OCI-LY7 (cell line): ENCODE results near the gene ARID5A.

Experiments used
- CTCF ChIP-seq: fragments of 200-600 bp; sonication (generic); conservative IDR thresholded peaks from 2 replicates; pipeline ENCODE4 v1.5.1; 2014; ENCODE audit warnings: mild to moderate bottlenecking, antibody characterized with exemption, low read length, moderate library complexity, mixed read lengths
- EZH2phosphoT487 ChIP-seq: fragments of 200-600 bp; sonication (generic); IDR thresholded peaks from 2 replicates; pipeline ENCODE4 v1.6.1; 2018; ENCODE audit warnings: low read depth, borderline replicate concordance, mild to moderate bottlenecking, mixed run types, antibody characterized with exemption, low read length, moderate library complexity, mixed read lengths

- no peak for TF ChIP-seq CTCF
- no peak for TF ChIP-seq EZH2phosphoT487
Measured at GRCh38 chr2:96527286-96528005, 9.1 kb upstream of the ARID5A start.
